ENCODE results near the gene ZNF543.
"Not testable (repeated sequence)": the region's sequence is repeated elsewhere in the genome, so short reads cannot be mapped to it uniquely, and the experiment has no call there.

Gene ZNF543

DNA sequence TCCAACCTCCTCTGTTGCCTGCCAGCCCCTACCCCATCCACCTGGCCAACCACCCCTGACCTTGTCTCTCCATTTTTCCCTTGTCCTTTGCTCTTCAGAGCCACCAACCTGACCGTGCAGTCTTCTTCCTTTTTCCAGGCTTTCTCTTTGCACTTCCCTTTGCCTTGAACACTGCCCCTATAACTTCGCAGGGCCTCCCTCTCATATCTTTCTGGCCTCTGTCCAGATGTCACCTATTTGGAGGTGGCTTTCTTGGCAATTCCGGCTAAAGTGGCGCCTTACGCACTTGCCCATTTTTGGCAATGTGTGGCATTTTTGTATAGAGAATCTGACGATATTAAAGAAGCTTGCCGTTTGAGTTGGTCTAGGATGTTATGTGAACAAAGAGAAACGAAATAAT lies 844 bp downstream of the ZNF543 start:
- no peak for DNase-seq (ENCODE audit: low read depth)

DNA sequence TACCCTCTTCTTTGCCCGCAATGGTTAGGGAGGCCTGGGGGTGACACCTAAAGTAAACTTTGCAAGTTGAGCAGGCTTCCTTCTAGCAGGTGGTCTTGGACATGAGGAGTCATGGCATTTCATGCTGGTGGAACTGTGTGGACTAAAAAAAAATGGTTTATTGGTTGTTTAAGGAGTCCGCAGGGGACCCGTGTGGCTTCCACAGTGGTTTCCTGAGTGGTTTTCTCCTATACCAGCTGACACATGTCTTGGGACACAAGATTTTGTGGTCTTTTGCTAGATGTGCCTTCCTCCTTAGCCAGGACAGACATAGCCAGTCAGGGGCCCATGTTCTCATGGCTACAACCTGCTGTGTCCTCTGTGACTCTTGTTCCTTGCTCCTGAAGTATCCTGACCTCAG lies 1.5 kb downstream of the ZNF543 start:
- DNase-seq (ENCODE audit: low read depth) = no peak

DNA sequence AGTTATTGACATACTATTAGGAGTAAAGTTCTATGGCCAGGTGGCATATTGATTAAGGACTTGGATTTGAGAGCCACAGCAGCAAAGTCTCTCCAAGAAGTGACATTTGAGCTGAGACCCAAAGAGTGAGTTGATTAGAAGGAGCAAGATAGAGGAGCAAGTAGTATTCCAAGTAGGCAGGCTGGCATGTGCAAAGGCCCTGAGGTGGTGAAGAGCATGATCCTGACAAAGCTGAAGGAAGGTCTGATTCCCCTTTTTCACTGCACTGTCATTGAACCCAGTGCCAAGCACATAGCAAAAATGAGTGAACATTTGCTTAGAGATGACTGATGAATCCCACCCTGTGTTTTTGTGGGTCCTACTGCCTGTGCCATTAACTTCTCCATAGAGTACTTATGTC lies 4.7 kb downstream of the ZNF543 start:
- no peak for DNase-seq (ENCODE audit: low read depth)

DNA sequence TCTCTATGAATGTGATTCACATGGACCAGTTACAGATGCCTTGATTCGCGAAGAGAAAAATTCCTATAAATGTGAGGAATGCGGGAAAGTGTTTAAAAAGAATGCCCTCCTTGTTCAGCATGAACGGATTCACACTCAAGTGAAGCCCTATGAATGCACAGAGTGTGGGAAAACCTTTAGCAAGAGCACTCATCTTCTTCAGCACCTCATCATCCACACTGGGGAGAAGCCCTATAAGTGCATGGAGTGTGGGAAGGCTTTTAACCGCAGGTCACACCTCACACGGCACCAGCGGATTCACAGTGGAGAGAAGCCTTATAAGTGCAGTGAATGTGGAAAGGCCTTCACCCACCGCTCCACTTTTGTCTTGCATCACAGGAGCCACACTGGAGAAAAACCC lies 7.7 kb downstream of the ZNF543 start:
- no peak for DNase-seq (ENCODE audit: low read depth)

DNA sequence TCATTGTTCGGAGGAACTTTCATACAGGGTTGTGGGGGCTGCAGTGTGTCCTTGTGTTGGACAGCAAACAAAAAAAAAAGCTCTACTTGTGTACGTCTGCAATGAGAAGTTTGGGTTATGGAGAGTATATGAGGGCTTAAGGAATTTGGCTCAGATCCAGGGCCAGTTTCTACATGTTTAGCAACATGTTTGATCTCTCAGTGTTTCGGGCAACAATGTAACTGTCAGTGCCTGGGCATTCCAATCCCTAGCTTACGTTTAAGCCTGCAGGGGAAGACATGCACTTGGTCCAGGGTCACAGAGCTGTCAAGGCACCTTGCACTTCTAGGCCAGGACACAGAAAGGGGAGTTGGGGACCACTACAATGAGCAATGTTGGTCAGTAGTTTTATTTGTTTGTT lies 13.9 kb downstream of the ZNF543 start:
- no peak for DNase-seq (ENCODE audit: low read depth)

DNA sequence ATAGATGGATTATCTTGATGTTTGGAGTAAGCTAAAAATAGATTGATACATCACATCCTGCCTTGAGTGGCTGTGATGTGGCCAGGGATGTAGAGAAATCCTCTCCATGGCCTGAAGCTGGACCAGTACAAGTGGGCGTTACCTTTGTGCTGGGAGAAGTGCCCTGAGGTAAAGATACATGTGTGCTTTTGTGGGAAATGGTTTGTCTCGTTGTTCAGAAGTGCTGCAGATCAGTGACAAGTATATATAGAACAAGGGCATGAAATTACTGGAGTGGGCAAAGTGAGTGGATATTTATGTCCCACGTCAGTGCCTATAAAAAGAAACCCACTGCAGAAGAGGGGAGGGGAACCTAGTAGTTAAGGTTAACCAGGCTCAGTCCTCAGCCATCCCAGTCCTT lies 18.6 kb downstream of the ZNF543 start:
- DNase-seq (ENCODE audit: low read depth) = no peak

DNA sequence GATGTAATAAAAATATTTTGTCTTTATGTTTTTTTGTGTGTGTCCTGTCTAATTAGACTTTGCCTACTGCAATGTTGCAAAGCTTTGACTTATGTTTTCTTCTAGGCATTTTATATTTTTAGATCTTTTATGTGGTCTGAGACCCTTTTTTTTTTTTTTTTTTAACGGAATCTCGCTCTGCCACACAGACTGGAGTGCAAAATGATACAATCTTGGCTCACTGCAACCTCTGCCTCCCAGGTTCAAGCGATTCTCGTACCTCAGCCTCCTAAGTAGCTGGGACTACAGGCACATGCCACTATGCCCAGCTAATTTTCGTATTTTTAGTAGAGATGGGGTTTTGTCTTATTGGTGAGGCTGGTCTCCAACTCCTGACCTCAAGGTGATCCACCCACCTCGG lies 22.3 kb downstream of the ZNF543 start:
- DNase-seq (ENCODE audit: low read depth) = no peak

DNA sequence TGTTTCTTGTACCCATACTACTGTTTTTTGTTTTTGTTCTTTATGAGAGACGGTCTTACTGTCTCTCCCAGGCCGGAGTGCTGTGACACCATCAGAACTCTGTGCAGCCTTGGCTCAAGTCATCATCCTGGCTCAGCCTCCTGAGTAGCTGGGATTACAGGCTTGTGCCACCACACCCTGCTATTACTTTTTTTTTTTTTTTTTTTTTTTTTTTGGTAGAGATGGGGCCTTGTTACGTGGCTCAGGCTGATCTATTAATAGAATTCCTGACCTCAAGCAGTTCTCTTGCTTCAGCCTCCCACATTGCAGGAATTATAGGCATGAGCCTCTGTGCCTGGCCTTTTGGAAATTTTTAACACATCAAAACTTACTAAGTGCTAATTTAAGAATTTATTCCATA lies 27.9 kb downstream of the ZNF543 start:
- no peak for DNase-seq (ENCODE audit: low read depth)

DNA sequence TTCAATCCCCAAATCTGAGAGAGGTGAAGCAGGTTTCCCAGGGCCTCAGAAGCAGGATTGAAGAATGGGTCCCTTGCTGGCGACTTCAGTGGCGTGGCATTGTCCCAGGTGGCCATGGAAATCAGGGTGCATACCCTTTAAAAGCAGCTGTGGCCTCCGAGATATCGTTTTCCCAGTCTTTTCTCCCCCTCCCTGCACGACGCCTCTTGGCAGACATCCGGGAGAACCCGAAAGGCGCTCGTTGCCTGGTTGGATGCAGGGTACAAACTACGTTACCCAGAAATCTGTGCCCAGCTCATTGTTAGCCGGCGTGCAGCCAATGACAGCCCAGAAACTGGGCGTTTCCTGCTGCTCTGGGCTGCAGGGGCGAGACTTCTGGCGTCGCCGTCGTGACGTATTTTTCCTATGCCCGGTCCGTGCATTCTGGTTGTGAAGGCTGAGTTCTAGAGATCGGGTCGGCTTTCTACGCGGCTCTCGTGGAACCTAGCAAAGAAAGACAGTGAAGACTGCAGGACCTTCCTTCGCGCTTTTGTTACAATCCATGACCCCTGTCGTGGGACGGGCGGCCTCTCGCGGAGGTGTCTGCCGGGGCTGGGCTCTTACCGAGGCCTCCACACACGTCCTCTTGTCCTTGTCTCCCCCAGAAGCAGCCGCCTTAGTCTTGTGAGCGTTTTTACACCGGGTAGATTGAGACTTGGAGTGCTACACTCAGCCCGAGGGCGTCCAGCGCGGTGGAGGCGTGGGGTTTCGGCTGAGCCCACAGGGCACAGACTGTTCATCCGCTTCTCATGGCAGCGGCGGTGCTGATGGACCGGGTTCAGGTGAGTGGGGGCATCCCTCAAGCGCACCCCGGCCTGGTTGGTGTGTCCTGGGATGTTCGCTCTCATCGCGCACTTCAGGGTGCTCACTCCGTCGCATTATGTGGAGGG lies 30.9 kb downstream of the ZNF543 start, which contains the start of gene ZNF304:
TSS of gene ZNF304 (plus strand) at position 395 of the 929 bp plus-strand sequence. CDS start at position 789, 394 bp downstream.
- DNase-seq (ENCODE audit: low read depth) = peak; percentile 96

DNA sequence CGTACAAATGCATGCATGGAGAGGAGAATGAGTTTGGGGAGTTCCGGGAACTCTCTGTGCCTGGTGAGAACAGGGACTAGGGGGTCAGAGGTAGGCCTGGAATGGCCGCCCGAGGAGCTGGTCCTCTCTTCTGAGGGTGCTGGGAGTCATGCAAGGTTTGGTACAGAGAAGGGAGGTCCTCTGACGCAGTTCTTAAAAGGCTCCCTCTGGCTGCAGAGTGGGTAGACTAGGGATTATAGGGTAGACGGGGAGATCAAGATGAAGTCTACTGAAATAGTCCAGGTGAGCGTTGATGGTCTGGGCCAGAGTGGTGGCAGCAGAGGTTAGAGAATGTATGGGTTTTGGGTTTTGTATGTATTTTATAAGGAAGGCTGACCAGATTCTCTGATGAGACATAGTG lies 31.6 kb downstream of the ZNF543 start:
- no peak for DNase-seq (ENCODE audit: low read depth)

DNA sequence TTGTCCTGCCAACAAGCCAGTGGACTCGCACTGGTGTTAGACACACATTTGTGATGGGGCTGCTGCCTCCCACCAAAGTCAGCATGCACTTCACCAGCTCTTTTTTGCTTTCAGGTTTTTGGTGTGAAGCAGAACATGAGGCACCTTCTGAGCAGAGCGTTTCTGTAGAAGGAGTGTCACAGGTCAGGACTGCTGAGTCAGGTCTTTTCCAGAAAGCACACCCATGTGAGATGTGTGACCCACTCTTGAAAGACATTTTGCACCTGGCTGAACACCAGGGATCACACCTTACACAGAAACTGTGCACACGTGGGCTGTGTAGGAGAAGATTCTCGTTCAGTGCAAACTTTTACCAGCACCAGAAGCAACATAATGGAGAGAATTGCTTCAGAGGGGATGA lies 35.6 kb downstream of the ZNF543 start:
- DNase-seq (ENCODE audit: low read depth) = no peak

DNA sequence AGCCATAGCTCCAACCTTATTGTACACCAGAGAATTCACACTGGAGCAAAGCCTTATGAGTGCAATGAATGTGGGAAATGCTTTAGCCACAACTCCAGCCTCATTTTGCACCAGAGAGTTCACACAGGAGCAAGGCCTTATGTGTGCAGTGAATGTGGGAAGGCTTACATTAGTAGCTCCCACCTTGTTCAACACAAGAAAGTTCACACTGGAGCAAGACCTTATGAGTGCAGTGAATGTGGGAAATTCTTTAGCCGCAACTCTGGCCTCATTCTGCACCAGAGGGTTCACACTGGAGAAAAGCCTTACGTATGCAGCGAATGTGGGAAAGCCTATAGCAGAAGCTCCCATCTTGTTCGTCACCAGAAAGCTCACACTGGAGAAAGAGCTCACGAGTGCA lies 37.1 kb downstream of the ZNF543 start:
- DNase-seq (ENCODE audit: low read depth) = no peak

DNA sequence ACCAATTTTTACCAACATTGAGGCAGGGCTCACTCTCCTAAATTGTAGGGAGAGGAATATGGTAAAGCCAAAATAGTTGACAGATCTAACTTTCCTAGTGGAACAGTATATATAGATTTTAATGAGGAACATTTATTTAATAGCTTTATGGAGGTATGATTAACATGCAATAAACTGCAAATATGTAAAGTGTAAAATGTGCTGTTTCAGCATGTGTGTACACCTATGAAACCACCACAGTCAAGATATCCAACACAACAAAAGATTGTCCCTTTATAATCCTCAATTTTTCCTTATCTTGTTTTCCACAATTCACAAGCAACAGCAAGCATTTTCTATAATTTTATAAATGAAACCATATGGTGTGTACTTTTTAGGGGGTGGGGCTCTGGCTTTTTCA lies 39.0 kb downstream of the ZNF543 start:
- no peak for DNase-seq (ENCODE audit: low read depth)

DNA sequence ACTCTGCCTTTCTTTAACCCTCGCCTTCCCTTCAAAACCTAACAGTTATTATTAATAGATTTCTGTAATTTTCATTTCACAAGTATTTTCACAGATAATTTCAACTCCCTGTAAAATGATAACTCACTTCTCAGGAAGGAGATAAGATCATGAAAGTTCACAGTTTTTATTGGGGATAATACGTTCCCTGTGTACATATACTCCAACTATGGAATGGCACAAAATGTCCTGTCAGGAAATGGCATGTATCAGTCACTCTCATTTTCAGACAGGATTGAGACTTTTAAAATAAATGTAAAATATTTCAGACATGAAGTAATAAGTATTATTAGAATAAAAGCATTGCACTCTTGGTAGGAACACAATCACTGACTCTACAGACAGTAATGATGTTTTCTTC lies 42.1 kb downstream of the ZNF543 start:
- DNase-seq (ENCODE audit: low read depth) = no peak

DNA sequence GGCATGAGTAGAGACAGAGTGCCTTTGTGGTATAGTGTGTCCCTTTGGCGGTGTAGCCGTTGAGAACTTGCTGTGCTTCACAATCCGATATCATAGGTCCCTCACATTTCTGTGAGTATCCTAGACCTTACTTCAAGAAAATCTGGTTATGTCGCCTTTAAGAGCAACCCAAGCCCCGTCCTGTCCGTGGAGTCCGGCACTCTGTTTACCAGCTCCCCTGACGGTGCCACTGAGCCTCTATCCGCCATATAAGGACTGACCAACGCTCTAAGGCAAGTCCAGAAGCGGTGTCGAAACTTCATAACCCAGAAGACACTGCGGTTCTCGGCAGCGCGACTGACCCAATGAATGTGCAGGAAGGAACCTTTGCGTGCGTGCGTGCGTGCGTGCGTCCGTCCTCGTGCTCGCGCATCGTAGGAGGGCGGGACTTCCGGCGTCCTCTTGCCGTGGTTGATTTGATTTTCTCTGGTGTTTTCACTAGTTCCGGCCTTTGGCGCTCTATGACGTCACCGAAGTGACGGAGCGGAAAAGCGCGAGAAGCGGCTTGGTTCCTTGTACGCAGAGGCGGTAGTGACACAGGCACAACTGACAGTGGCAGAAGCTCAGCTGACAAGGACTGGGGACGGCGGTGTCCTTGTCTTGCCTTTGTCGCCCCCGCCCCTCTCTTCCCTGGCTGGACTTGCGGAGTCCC lies 42.9 kb downstream of the ZNF543 start, which contains the start of the genes TRAPPC2B and ZNF547:
TSS of gene TRAPPC2B (plus strand) at position 555 of the 691 bp plus-strand sequence. CDS start 1,283 bp downstream, outside the sequence.
TSS of gene ZNF547 (plus strand) at position 555 of the 691 bp plus-strand sequence. CDS start 5,005 bp downstream, outside the sequence.
- peak; percentile 99 for DNase-seq (ENCODE audit: low read depth)

DNA sequence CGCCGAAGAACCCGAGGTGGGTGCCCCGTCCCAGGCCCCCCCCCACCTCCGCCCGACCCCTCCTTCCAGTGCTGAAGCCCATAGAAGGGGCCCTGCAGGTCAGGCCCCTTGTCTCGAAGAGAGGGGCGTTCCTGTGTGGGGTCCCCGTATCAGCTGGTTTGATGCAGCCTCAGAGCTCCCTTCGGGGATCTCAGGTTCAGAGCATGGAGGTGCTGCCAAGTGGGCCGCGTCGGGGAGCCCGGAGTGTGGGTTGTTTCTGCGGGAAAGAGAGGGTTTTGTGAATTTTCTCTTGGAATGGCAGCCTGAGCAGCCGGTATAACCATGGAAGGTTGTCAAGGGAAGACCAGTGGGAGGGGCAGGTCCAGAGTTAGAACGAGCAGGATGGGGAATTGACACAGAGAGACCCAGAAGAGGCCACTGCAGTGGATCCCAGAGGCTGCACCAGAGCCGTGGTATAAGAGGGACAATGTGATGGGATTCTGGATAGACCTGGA lies 43.5 kb downstream of the ZNF543 start:
- no peak for DNase-seq (ENCODE audit: low read depth)

DNA sequence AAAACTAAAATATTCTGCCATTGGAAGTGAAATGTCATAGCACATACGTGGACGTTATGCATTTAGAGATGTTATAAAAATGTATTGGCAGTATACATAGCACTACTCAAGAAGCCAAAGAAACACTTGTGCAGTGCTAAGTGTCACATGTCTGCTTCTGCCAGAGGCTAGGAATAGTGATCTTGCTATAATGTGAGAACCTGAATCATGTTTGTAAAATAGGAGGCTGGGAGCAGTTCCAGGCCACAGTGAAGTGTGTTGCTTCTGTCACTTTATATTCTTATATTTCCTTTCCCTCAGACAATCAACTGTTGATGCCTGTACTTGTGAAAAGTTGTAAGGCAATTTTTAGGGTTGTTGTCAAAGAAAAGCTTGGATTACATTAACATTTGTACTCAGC lies 46.5 kb downstream of the ZNF543 start:
- DNase-seq (ENCODE audit: low read depth) = no peak

DNA sequence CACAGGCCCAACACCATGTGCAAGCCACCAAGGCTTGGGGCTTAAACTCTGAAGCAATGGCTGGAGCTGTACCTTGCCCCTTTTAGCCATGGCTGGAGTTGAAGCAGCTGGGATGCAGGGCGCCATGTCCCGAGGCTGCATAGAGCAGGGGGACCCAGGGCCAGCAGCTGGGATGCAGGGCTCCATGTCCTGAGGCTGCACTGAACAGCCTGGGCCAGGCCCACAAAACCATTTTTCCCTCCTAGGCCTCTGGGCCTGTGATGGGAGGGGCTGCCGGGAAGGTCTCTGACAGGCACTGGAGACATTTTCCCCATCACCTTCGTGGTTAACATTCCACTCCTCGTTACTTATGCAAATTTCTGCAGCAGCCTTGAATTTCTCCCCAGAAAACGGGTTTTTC lies 53.9 kb downstream of the ZNF543 start:
- no peak for DNase-seq (ENCODE audit: low read depth)

DNA sequence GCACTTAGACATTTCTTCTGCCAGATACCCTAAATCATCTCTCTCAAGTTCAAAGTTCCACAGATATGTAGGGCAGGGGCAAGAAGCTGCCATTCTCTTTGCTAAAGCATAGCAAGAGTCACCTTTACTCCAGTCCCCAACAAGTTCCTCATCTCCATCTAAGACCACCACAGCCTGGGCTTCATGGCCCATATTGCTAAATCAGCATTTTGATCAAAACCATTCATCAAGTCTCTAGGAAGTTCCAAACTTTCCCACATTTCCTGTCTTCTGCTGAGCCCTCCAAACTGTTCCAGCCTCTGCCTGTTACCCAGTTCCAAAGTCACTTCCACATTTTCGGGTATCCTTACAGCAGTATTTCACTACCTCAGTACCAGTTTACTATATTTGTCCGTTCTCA lies 54.4 kb downstream of the ZNF543 start:
- DNase-seq (ENCODE audit: low read depth) = not testable (repeated sequence)

DNA sequence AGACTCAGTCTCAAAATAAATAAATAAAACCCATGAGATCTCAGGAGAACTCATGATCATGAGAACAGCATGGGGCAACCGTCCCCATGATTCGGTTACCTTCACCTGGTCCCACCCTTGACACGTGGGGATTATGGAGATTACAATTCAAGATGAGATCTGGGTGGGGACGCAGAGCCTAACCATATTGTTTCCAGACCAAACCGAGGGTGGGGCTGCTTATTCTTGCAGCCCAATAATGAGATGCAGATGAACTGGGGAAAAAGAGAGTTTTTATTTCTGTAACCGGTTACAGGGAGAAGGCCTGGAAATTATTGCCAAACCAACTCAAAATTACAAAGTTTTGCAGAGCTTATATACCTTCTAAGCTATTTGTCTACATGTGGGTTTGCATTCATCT lies 55.9 kb downstream of the ZNF543 start:
- DNase-seq (ENCODE audit: low read depth) = no peak

DNA sequence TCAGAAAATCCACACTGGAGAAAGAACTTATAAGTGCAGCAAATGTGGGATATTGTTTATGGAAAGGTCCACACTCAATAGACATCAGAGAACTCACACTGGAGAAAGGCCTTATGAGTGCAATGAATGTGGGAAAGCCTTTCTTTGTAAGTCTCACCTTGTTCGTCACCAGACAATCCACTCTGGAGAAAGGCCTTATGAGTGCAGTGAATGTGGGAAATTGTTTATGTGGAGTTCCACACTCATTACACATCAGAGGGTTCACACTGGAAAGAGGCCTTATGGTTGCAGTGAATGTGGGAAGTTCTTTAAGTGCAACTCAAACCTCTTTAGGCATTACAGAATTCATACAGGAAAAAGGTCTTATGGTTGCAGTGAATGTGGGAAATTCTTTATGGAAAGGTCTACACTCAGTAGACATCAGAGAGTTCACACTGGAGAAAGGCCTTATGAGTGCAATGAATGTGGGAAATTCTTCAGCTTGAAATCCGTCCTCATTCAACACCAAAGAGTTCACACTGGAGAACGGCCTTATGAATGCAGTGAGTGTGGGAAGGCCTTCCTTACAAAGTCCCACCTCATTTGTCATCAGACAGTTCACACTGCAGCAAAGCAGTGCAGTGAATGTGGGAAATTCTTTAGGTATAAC lies 57.4 kb downstream of the ZNF543 start:
- no peak for DNase-seq (ENCODE audit: low read depth)
